Effector CD4-positive, alpha-beta T cell (primary cell): ENCODE data around the gene RNASE13. TPM values are rescaled to one million over a fixed set of nuclear protein-coding genes. Genes with fewer than 3 reads are reported as not detected.

Experiments used
- DNase-seq: peaks from one replicate; pipeline ENCODE4 v3.0.0-alpha.2; 2020
- total RNA-seq: gene quantifications from one replicate; lab custom pipeline; 2026; lab: John Stamatoyannopoulos, UW

Gene RNASE13, protein sequence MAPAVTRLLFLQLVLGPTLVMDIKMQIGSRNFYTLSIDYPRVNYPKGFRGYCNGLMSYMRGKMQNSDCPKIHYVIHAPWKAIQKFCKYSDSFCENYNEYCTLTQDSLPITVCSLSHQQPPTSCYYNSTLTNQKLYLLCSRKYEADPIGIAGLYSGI
- total RNA-seq = not detected

DNA sequence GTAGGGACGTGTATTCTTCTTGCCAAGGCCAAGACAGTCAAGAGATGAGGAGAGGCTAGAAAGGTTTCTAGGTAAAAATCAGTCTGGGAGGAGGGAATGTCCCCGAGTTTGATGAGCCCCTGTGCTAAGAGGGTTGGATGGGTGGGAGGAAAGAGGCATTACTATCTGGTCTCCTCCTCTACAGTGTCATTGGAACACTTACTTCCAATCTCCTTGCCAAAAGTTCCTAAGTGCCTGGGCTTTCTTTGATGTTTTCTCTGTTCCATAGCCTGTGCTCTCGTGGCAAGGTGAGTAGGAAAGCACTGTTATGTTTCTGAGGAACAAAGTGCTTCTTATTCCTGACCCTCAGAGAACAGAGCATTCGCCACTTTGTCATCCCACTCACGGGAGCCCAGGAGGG lies at the start of gene RNASE13:
RNASE13 (minus strand) TSS at position 101 of the 400 bp plus-strand sequence. CDS start 519 bp downstream, outside the sequence.
- DNase-seq = no peak

DNA sequence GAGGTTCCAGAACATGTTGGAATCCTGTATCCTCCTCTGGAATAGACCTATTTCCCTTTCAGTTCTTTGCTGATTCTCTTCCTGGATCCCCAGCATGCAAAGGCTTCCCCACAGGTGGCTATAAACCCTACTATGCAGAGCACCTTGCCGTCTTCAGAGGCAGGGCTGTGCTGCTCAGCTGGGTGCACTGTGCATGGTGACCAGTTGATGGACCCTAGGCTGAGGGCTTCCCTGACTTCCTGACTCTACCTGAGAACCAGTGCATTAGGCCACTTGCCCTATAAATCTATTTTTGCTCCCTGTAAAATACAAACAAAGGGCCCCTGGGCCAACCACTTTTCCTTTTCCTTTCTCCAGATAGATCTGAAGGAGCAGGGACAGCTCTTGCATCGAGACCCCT lies 49.8 kb upstream of the RNASE13 start:
- no peak for DNase-seq

DNA sequence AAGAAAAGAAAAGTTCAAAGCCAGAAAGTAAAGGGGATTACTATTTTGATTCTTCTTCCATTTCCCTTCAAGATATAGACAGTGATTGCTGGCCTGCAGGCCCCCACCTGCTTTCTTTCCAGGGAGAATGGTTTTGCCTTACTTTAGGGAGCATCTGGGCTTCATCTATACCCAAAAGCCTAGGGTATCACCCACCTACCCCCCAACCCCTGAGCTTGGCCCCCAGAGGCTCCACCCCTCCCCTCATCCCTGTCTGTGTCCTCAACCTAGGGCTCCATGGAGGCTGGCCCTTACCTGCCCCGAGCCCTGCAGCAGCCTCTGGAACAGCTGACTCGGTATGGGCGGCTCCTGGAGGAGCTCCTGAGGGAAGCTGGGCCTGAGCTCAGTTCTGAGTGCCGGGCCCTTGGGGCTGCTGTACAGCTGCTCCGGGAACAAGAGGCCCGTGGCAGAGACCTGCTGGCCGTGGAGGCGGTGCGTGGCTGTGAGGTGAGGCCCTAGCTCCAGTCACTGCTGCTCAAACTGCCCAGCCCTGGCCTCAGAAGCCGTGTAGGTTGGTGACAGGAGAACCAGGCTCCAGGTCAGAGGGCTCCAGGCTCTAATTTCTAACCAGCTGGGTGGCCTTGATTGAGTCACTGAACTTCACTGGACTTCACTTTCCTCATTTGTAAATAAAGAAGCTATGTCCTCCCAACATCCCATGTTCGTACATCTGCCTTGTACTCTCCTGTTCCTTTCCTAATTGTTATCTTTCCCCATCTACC lies 49.1 kb upstream of the RNASE13 start:
- DNase-seq = no peak

DNA sequence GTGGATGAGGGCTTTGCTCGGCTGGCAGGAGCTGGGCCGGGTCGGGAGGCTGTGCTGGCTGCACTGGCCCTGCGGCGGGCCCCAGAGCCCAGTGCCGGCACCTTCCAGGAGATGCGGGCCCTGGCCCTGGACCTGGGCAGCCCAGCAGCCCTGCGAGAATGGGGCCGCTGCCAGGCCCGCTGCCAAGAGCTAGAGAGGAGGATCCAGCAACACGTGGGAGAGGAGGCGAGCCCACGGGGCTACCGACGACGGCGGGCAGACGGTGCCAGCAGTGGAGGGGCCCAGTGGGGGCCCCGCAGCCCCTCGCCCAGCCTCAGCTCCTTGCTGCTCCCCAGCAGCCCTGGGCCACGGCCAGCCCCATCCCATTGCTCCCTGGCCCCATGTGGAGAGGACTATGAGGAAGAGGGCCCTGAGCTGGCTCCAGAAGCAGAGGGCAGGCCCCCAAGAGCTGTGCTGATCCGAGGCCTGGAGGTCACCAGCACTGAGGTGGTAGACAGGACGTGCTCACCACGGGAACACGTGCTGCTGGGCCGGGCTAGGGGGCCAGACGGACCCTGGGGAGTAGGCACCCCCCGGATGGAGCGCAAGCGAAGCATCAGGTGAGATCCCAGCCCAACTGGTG lies 47.0 kb upstream of the RNASE13 start:
- no peak for DNase-seq

DNA sequence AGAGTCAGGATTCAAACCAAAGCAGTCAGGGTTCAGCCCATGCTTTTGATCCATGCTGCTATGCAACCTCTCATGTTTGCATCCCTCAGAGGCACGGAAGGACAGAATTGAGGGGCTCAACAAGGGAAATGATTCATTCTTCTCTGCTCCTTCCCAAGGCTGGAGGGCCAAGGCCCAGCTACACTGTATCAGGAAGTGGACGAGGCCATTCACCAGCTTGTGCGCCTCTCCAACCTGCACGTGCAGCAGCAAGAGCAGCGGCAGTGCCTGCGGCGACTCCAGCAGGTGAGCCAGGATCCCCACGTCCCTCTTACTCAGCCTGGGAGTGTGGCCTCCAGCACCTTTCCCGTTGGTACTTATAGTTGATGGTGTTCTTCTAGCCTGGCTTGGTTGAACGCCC lies 44.1 kb upstream of the RNASE13 start:
- DNase-seq = no peak

DNA sequence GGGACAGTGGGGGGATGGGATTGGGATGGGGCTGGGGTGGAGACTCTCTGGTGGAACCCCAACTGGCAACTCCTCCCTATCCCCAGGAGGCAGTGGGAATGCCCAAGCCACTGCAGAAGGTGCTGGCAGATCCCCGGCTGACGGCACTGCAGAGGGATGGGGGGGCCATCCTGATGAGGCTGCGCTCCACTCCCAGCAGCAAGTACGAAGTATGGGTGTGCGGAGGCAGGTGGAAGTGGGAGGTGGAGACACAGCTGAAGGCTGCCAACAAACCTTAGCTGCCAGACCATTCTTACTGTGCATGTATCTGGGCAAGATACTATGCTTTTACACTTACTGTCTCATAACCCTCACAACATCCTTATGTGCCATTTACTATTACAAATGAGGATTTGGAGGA lies 43.7 kb upstream of the RNASE13 start:
- no peak for DNase-seq

DNA sequence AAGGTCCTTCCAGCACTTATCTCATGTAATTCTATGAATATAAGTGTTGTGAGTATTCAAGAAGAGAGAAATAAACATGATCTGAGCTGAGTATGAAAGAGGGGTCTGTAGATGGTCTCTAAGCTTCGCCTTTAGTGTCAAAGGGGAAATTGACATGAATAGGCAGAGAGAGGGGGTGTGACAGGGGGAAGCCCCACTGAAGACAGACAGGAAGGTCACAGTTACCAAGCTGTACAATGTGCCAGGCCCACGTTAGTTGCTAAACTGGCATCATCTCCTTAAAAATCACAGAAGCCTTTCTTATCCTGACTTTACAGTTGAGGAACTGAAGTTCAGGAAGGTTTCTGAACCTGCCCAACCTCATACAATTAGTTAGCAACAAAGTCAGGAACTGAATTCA lies 43.1 kb upstream of the RNASE13 start:
- no peak for DNase-seq

DNA sequence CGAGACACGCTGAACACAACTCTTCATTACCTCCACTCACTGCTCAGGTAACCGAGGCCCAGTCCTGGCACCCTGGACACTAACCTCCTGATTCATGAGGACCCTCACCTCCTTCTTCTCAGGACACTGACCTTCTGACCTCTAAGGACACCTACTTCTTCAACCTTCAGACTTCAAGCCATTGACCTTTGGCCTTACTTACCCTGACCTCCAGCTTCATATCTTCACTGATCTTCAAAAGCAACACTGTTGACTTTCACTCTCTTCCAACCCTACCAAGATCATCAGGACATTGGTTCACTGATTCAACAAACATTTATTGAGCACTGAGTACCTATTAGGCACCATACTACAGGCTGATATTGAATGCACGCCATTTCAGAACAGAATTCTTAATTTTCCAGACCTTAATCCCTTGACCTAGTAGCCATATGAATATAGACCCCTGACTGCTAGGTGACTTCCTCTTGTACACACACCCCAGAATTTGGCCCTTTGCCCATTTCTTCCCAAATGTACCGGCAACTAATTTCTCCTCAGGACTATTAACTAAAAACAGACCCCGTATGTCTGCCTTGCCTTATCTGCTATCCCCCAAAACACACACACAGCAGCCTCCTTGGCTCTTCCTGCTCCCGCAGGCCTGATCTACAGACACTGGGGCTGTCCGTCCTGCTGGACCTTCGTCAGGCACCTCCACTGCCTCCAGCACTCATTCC lies 41.3 kb upstream of the RNASE13 start:
- DNase-seq = no peak

DNA sequence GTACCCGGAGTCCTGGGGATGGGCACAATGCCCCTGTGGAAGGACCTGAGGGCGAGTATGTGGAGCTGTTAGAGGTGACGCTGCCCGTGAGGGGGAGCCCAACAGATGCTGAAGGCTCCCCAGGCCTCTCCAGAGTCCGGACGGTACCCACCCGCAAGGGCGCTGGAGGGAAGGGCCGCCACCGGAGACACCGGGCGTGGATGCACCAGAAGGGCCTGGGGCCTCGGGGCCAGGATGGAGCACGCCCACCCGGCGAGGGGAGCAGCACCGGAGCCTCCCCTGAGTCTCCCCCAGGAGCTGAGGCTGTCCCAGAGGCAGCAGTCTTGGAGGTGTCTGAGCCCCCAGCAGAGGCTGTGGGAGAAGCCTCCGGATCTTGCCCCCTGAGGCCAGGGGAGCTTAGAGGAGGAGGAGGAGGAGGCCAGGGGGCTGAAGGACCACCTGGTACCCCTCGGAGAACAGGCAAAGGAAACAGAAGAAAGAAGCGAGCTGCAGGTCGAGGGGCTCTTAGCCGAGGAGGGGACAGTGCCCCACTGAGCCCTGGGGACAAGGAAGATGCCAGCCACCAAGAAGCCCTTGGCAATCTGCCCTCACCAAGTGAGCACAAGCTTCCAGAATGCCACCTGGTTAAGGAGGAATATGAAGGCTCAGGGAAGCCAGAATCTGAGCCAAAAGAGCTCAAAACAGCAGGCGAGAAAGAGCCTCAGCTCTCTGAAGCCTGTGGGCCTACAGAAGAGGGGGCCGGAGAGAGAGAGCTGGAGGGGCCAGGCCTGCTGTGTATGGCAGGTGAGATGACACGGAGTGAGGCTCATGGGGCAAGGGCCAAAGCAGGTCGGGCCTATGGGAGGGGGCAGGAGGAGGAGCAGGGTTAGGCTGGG lies 40.0 kb upstream of the RNASE13 start:
- DNase-seq = no peak

DNA sequence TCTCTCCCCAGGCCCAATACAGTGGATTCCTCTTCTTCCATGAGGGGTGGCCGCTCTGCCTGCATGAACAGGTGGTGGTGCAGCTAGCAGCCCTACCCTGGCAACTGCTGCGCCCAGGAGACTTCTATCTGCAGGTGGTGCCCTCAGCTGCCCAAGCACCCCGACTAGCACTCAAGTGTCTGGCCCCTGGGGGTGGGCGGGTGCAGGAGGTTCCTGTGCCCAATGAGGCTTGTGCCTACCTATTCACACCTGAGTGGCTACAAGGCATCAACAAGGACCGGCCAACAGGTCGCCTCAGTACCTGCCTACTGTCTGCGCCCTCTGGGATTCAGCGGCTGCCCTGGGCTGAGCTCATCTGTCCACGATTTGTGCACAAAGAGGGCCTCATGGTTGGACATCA lies 39.3 kb upstream of the RNASE13 start:
- no peak for DNase-seq

DNA sequence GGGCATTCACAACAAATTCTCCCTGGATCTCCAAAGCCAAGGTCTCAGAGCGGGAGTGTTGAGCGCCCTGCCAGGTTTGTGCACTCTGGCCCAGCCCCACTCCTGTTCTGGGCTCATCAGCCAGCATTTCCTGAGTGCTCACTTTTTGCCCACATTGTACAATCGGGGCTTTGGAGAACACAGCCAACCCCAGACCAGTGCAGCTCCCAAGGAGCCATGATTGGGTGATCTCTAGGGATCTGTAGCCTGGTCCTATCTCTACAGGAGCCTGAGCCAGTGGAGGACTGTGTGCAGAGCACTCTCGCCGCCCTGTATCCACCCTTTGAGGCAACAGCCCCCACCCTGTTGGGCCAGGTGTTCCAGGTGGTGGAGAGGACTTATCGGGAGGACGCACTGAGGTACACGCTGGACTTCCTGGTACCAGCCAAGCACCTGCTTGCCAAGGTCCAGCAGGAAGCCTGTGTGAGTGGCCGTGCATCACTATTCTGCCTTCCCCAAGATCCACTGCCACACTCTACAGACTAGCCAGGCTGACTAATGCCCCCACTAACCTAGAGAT lies 38.3 kb upstream of the RNASE13 start:
- no peak for DNase-seq

DNA sequence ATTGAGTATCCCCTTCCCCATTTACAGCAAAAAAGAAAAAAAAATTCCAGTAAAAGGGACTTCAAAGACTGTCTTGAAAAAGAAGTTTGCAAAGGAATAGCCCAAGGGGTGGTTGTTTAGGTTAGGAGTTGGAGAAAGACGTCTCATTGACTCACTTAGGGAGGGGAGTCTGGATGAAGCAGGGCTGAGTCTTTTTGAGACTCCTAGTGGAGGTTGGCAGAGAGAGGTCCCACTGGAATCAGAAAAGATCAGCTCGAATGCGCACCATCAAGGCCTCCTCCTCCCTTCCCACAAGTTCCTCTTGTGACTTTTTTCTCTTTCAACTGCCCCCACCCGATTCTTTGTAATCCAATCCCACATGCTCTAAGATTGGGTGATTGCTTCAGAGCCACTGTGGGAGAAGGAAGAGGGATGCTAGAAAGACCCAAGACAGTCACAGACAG lies 37.4 kb upstream of the RNASE13 start:
- DNase-seq = no peak

DNA sequence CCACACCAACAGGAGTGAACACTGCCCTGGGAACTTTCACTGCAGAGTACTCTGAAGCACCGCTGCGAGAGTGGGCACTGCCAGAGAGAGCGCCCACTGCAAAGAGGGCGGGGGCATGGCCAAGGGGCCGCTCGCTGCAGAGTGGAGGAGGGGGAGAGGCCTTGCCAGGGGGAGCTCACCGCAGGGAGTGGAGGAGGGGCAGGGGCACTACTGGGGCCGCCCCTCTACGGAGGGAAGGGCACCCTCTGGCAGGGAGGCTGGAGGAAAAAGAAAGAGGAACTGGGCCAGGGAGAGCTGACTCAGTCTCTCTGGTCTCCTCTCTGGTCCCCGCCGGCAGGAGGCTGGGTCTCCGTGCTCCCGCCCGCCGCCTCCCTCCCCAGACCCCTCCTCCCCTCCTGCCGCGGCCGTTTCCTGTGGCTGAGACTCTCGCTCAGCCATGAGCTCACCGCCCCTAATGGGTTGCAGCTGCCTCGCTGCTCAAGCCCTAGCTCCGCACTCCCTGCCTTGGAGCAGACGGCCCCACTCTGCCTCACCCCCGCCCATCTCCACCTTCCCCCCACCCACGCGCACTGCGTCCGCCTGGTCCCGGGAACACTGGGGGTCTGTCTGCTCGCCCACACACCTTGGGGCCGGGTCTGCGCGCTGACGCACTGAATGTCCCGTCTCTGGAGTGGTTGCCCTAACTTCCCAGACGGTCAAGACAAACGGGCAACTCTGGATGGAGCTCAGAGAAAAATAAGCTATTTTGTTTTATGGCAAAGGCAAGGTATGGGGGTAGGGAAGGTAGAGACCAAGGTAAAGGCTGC lies 36.8 kb upstream of the RNASE13 start:
- DNase-seq = no peak

DNA sequence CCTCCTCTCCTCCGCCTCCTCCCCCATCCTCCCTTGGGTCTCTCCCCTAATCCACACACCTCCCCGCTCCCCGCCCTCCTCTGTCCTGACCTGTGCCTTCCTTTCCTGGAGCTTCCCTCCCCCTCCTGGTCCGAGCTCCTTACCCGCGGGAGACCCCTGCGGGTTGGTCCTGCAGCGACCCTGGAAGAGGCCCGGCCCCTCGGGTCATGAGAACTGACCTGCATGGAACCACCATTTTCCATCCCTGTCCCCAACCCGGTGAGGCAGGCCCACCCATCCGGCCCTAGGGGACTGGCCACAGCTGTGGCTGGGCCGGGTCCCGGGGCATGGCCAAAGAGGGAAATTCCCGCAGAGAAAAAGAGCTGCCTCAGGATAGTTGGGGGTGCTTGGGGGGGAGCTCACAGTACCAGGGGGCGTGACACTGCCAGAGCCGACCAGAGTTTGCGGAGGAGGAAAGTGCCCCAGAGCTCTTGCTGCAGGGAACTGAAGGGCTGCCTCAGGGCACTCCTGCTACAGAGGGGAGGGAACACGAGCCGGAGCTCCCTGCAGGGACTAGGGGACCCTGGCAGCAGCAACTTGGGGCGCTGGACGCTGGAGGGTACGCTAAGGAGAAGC lies 36.1 kb upstream of the RNASE13 start:
- no peak for DNase-seq

DNA sequence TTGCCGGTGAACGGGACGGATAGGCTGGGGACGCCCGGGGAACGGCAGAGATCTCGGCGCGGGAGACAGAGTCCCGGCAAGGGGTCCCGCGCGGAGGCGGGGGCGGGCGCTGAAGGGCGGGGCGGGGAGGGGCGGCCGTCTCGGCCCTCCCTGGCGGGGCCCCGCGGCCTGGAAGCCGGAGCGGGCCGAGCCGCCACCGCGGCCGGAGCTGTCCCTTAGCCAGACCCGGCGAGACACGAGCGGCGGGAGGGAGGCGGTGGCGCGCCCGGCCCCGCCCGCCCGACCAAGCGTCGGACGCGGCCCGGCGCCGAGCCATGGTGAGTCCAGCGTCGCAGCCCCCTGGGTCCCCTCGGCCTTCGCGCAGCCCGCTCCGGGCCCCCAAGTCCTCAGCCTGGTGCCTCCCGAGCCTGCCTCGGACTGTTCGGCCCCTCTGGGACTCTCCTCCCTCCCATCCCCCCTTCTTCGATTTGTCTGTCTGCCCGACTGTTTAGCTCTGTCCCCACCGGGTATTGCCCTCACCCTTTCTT lies 35.5 kb upstream of the RNASE13 start, which contains the start of gene ARHGEF40:
ARHGEF40 (plus strand) TSS at position 222 of the 527 bp plus-strand sequence; CDS start at position 315, 93 bp downstream.
- no peak for DNase-seq

DNA sequence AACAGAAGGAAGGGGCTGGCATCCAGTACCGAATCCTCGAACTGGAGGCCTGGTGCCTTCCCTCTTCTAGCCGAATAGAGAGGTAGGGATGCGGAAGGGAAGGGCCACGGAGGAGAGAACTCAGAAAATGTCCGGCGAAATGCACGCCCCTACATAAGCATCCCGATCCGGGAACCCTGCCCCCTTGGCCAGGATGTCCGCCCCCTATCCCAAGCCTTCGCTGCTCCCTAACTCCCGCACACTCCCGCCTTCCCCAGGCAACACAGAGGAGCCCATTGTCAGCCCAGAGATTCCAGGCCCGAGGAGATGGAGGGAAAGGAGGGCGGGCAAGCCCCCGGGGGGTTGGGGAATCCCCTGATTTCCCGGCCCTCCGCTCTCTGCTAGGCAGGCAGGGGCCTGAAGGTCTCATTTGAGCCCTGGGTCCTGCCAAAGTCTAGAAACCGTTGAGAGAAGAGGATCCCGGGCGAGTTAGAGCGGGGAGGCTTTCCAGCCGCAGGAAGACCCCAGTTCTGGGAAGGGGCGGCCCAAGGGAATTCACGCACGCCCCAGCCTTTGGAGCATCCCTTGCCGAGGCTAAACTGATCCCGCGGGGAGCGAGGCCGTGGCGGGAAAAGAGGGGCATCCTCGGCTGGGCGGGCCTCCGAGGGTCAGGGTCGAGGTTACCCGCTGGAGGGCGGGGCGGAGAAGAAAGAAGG lies 34.9 kb upstream of the RNASE13 start:
- no peak for DNase-seq

DNA sequence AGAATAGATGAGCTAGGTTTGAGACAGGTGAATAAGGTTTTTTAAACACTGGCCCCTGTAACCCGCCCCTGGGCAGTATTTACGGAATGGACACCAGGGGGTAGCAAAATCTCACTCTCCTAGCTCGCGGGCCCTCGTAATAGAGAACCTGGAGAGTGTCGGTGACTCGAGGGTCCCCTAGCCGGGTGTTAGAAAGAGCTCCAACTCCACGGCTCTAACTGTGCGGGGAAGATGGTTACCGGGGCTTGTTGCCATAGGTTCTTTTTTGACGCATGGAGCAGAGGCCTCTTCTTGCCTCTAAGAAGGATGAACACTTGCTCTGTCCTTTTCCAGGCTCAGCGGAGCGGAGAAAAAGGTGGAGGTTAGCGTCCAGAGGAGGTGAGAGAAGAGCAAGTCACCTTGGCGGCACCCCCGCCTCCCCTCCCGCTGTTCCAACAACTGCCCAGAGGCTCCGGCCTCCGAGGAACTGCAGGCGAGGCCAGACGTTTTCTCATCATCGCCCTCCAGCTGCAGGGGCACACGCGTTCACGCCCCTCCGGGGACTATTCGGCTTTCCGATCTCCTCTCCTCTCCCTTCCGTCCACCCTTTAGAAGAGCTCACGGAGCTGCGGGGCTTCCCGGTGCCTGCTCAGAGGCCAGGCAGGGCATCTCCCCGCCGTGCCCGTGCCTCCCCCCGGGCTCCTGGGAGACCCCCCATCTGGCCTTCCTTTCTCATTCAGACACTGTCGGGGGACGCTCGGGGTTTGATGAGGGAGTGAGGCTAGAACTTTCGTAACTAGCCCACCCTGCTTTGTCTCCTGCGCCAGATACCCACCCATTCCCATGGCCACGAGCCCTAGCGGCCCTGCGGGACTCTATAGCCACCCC lies 34.1 kb upstream of the RNASE13 start:
- DNase-seq = peak; percentile 44

DNA sequence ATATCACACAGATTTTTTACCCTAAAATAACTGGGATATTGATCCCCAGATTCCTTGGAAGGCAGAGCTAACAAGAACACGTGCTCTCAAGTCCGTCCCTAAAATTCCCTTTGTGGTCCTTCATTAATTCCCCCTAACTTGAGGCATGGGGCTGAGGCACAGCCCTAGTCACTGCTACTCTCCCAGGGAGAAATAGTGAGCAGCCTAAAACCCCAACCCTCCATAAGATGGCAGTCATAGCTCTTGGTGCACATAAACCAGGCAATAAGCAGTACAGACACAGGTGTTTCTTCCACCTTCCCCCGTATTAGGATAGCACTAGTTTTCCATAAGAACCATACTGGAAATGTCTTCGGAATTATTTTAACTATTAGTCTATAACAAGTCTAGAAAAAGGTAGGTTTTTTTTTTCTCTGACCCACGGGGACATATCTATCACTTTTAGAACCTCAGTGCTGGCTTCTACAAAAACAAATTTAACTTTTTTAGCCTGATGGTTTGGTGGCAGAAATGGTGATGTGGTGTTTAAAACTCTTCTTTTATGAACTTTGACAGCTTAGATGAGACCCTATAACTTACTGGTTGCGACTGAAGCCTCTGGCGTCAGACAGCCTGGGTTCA lies 32.4 kb upstream of the RNASE13 start:
- no peak for DNase-seq
